Measurements from ENCODE around the gene KCNV2.

KCNV2 gene

GRCh38 chr9:2723376-2724065 is 6.2 kb downstream of the KCNV2 start:
- Histone ChIP-seq H3K9ac (ENCODE audit: low read depth, low read length) (no peak overlapping the region), H3K27ac (ENCODE audit: low read length) (no peak overlapping the region), H3K36me3 (ENCODE audit: insufficient read depth, low read depth, low read length) (no peaks in the 10 kb centered on the region), H3K4me3 (ENCODE audit: low read length) (no peak overlapping the region), H3K27me3 (ENCODE audit: insufficient read depth, low read length) (no peaks in the 10 kb centered on the region), H3K4me1 (ENCODE audit: insufficient read depth, low read length) (no peaks in the 10 kb centered on the region), H3K9me3 (ENCODE audit: insufficient read depth, low read depth, low read length) (no peaks in the 10 kb centered on the region)

GRCh38 chr9:2725126-2725525 is 7.8 kb downstream of the KCNV2 start:
- Histone ChIP-seq H3K9ac (ENCODE audit: low read depth, low read length) (no peak overlapping the region), H3K36me3 (ENCODE audit: insufficient read depth, low read depth, low read length) (no peaks in the 10 kb centered on the region), H3K27me3 (ENCODE audit: insufficient read depth, low read length) (no peaks in the 10 kb centered on the region), H3K27ac (ENCODE audit: low read length) (no peak overlapping the region), H3K4me1 (ENCODE audit: insufficient read depth, low read length) (no peaks in the 10 kb centered on the region), H3K4me3 (ENCODE audit: low read length) (no peak overlapping the region), H3K9me3 (ENCODE audit: insufficient read depth, low read depth, low read length) (no peaks in the 10 kb centered on the region)

- no peaks in the 10 kb centered on the region for H3K36me3 ChIP-seq (ENCODE audit: insufficient read depth, low read depth, low read length)
Measured at GRCh38 chr9:2725898-2726649, 8.8 kb downstream of the KCNV2 start.

GRCh38 chr9:2726650-2727340 is 9.5 kb downstream of the KCNV2 start:
- Histone ChIP-seq H3K4me3 (ENCODE audit: low read length) (no peak overlapping the region), H3K9ac (ENCODE audit: low read depth, low read length) (no peak overlapping the region), H3K27ac (ENCODE audit: low read length) (no peak overlapping the region), H3K9me3 (ENCODE audit: insufficient read depth, low read depth, low read length) (no peaks in the 10 kb centered on the region), H3K36me3 (ENCODE audit: insufficient read depth, low read depth, low read length) (no peaks in the 10 kb centered on the region), H3K4me1 (ENCODE audit: insufficient read depth, low read length) (no peaks in the 10 kb centered on the region), H3K27me3 (ENCODE audit: insufficient read depth, low read length) (no peaks in the 10 kb centered on the region)

More at GRCh38 chr9:2725898-2726649, 8.8 kb downstream of the KCNV2 start:
- Histone ChIP-seq H3K4me1 (ENCODE audit: insufficient read depth, low read length) (no peaks in the 10 kb centered on the region), H3K27ac (ENCODE audit: low read length) (no peak overlapping the region), H3K9ac (ENCODE audit: low read depth, low read length) (no peak overlapping the region), H3K9me3 (ENCODE audit: insufficient read depth, low read depth, low read length) (no peaks in the 10 kb centered on the region), H3K27me3 (ENCODE audit: insufficient read depth, low read length) (no peaks in the 10 kb centered on the region), H3K4me3 (ENCODE audit: low read length) (no peak overlapping the region)

GRCh38 chr9:2727374-2727773 is 10.1 kb downstream of the KCNV2 start:
- Histone ChIP-seq H3K4me3 (ENCODE audit: low read length) (no peak overlapping the region), H3K36me3 (ENCODE audit: insufficient read depth, low read depth, low read length) (no peaks in the 10 kb centered on the region), H3K27me3 (ENCODE audit: insufficient read depth, low read length) (no peaks in the 10 kb centered on the region), H3K9ac (ENCODE audit: low read depth, low read length) (no peak overlapping the region), H3K4me1 (ENCODE audit: insufficient read depth, low read length) (no peaks in the 10 kb centered on the region), H3K9me3 (ENCODE audit: insufficient read depth, low read depth, low read length) (no peaks in the 10 kb centered on the region), H3K27ac (ENCODE audit: low read length) (no peak overlapping the region)

- H3K4me3 ChIP-seq (ENCODE audit: low read length): no peak overlapping the region
- H3K27ac ChIP-seq (ENCODE audit: low read length): no peak overlapping the region
- H3K36me3 ChIP-seq (ENCODE audit: insufficient read depth, low read depth, low read length): no peaks in the 10 kb centered on the region
- H3K27me3 ChIP-seq (ENCODE audit: insufficient read depth, low read length): no peaks in the 10 kb centered on the region
- no peaks in the 10 kb centered on the region for H3K4me1 ChIP-seq (ENCODE audit: insufficient read depth, low read length)
- no peak overlapping the region for H3K9ac ChIP-seq (ENCODE audit: low read depth, low read length)
- no peaks in the 10 kb centered on the region for H3K9me3 ChIP-seq (ENCODE audit: insufficient read depth, low read depth, low read length)
Measured at GRCh38 chr9:2727966-2728613, 10.8 kb downstream of the KCNV2 start.

- no peaks in the 10 kb centered on the region for H3K27me3 ChIP-seq (ENCODE audit: insufficient read depth, low read length)
Measured at GRCh38 chr9:2729003-2729402, 11.7 kb downstream of the KCNV2 start.

GRCh38 chr9:2729721-2730120 is 12.4 kb downstream of the KCNV2 start:
- Histone ChIP-seq H3K36me3 (ENCODE audit: insufficient read depth, low read depth, low read length) (no peaks in the 10 kb centered on the region), H3K9ac (ENCODE audit: low read depth, low read length) (no peak overlapping the region), H3K4me3 (ENCODE audit: low read length) (no peak overlapping the region), H3K27ac (ENCODE audit: low read length) (no peak overlapping the region), H3K27me3 (ENCODE audit: insufficient read depth, low read length) (no peaks in the 10 kb centered on the region), H3K4me1 (ENCODE audit: insufficient read depth, low read length) (no peaks in the 10 kb centered on the region), H3K9me3 (ENCODE audit: insufficient read depth, low read depth, low read length) (no peaks in the 10 kb centered on the region)

More at GRCh38 chr9:2729003-2729402, 11.7 kb downstream of the KCNV2 start:
- Histone ChIP-seq H3K4me3 (ENCODE audit: low read length) (no peak overlapping the region), H3K9me3 (ENCODE audit: insufficient read depth, low read depth, low read length) (no peaks in the 10 kb centered on the region), H3K27ac (ENCODE audit: low read length) (no peak overlapping the region), H3K4me1 (ENCODE audit: insufficient read depth, low read length) (no peaks in the 10 kb centered on the region), H3K9ac (ENCODE audit: low read depth, low read length) (no peak overlapping the region), H3K36me3 (ENCODE audit: insufficient read depth, low read depth, low read length) (no peaks in the 10 kb centered on the region)

GRCh38 chr9:2730971-2731370 is 13.7 kb downstream of the KCNV2 start:
- Histone ChIP-seq H3K9ac (ENCODE audit: low read depth, low read length) (no peak overlapping the region), H3K4me1 (ENCODE audit: insufficient read depth, low read length) (no peaks in the 10 kb centered on the region), H3K4me3 (ENCODE audit: low read length) (no peak overlapping the region), H3K9me3 (ENCODE audit: insufficient read depth, low read depth, low read length) (no peaks in the 10 kb centered on the region), H3K27me3 (ENCODE audit: insufficient read depth, low read length) (no peaks in the 10 kb centered on the region), H3K27ac (ENCODE audit: low read length) (no peak overlapping the region), H3K36me3 (ENCODE audit: insufficient read depth, low read depth, low read length) (no peaks in the 10 kb centered on the region)

- Histone ChIP-seq H3K4me1 (ENCODE audit: insufficient read depth, low read length) (no peaks in the 10 kb centered on the region), H3K4me3 (ENCODE audit: low read length) (no peak overlapping the region), H3K36me3 (ENCODE audit: insufficient read depth, low read depth, low read length) (no peaks in the 10 kb centered on the region), H3K27ac (ENCODE audit: low read length) (no peak overlapping the region), H3K9me3 (ENCODE audit: insufficient read depth, low read depth, low read length) (no peaks in the 10 kb centered on the region), H3K27me3 (ENCODE audit: insufficient read depth, low read length) (no peaks in the 10 kb centered on the region), H3K9ac (ENCODE audit: low read depth, low read length) (no peak overlapping the region)
Measured at GRCh38 chr9:2732492-2732891, 15.2 kb downstream of the KCNV2 start.

GRCh38 chr9:2740616-2741015 is 23.3 kb downstream of the KCNV2 start:
- H3K9me3 ChIP-seq (ENCODE audit: insufficient read depth, low read depth, low read length): no peaks in the 10 kb centered on the region
- no peak overlapping the region for H3K9ac ChIP-seq (ENCODE audit: low read depth, low read length)
- no peaks in the 10 kb centered on the region for H3K4me1 ChIP-seq (ENCODE audit: insufficient read depth, low read length)
- H3K4me3 ChIP-seq (ENCODE audit: low read length): no peak overlapping the region
- no peaks in the 10 kb centered on the region for H3K27me3 ChIP-seq (ENCODE audit: insufficient read depth, low read length)
- no peaks in the 10 kb centered on the region for H3K36me3 ChIP-seq (ENCODE audit: insufficient read depth, low read depth, low read length)
- no peak overlapping the region for H3K27ac ChIP-seq (ENCODE audit: low read length)
